Endothelial cell of umbilical vein (primary cell): ENCODE data around the gene CDX1. TPM values are rescaled to one million over a fixed set of nuclear protein-coding genes. Genes with fewer than 3 reads are reported as not detected.

Source experiments
- BruUV-seq: library from RNA; stranded (reverse); fragments of 400-500 nt; replicated peaks from 2 replicates; lab custom pipeline; 2021; lab: Mats Ljungman, UMichigan
- CTCF ChIA-PET: fragments of 300-600, 350-600 bp; sonication (Branson Sonifier 250); formaldehyde crosslinking; loops from one replicate; lab custom pipeline; 2021; ENCODE audit warnings: antibody characterized with exemption, inconsistent platforms; lab: Charles Lee
- POLR2A ChIA-PET: fragments of 300-600, 350-600 bp; sonication (Branson Sonifier 250); formaldehyde crosslinking; loops from one replicate; lab custom pipeline; 2021; ENCODE audit warnings: antibody characterized with exemption, inconsistent platforms; lab: Charles Lee
- DNase-seq: peaks from one replicate; pipeline ENCODE4 v3.0.0-alpha.2; 2011; ENCODE audit warnings: low read depth, low spot score
- FAIRE-seq: peaks from 2 replicates; lab custom pipeline; 2011; peaks lifted over from hg19 to GRCh38; lab: Jason Lieb, UNC
- H2AFZ ChIP-seq: 2 replicates; pipeline ENCODE4 v1.6.0; 2012; ENCODE audit warnings: low read depth, low read length, control low read depth, inconsistent platforms
- H3K27ac ChIP-seq: 2 replicates; pipeline ENCODE4 v1.5.1; 2011; ENCODE audit warnings: low read depth, mild to moderate bottlenecking, control low read depth, low read length, moderate library complexity; ENCODE audit not compliant: insufficient read depth
- H3K27me3 ChIP-seq, 2 experiments: 2 replicates each; pipeline versions ENCODE4 v1.6.0 to v1.6.1; 2011; ENCODE audit warnings: low read length in 2 of 2, mixed read lengths in 1 of 2; ENCODE audit not compliant: control insufficient read depth in 2 of 2, insufficient read depth in 2 of 2
- H3K36me3 ChIP-seq, 2 experiments: 2 replicates in 1 of 2; 3 replicates in 1 of 2; pipeline ENCODE4 v1.5.1; 2011; ENCODE audit warnings: low read length in 2 of 2, mild to moderate bottlenecking in 1 of 2, moderate library complexity in 1 of 2; ENCODE audit not compliant: control insufficient read depth in 2 of 2, insufficient read depth in 2 of 2; ENCODE audit errors: extremely low read depth in 1 of 2
- H3K4me1 ChIP-seq: 3 replicates; pipeline ENCODE4 v1.5.1; 2011; ENCODE audit warnings: mild to moderate bottlenecking, low read length; ENCODE audit not compliant: control insufficient read depth, insufficient read depth; ENCODE audit errors: extremely low read depth
- H3K4me2 ChIP-seq: 2 replicates; pipeline ENCODE4 v1.6.1; 2011; ENCODE audit warnings: low read length, control low read depth, mixed read lengths; ENCODE audit not compliant: insufficient read depth
- H3K4me3 ChIP-seq, 3 experiments: fragments of 200-600 bp in 1 of 3; sonication (generic), shearing (Covaris generic) in 1 of 3; replicated peaks in 1 of 3; 2 replicates each; pipeline ENCODE4 v1.5.1; 2011 to 2016; ENCODE audit warnings: control low read depth in 3 of 3, low read length in 3 of 3, mild to moderate bottlenecking in 2 of 3, inconsistent platforms in 1 of 3, low read depth in 1 of 3, moderate library complexity in 1 of 3; ENCODE audit not compliant: insufficient read depth in 1 of 3
- H3K79me2 ChIP-seq: 2 replicates; pipeline ENCODE4 v1.6.0; 2012; ENCODE audit warnings: low read length, inconsistent platforms; ENCODE audit not compliant: control insufficient read depth, insufficient read depth
- H3K9ac ChIP-seq: replicated peaks from 2 replicates; pipeline ENCODE3; 2011; ENCODE audit warnings: low read length, control low read depth; ENCODE audit not compliant: insufficient read depth; ENCODE audit errors: extremely low read depth
- H3K9me1 ChIP-seq: replicated peaks from 3 replicates; pipeline ENCODE4 v1.6.0; 2011; ENCODE audit warnings: mild to moderate bottlenecking, low read length; ENCODE audit not compliant: control insufficient read depth, insufficient read depth; ENCODE audit errors: extremely low read depth
- H3K9me3 ChIP-seq: replicated peaks from 2 replicates; pipeline ENCODE4 v1.5.1; 2012; ENCODE audit warnings: low read length, inconsistent platforms; ENCODE audit not compliant: control insufficient read depth, insufficient read depth
- H4K20me1 ChIP-seq: replicated peaks from 2 replicates; pipeline ENCODE3; 2011; ENCODE audit warnings: mild to moderate bottlenecking, low read length; ENCODE audit not compliant: control insufficient read depth, insufficient read depth; ENCODE audit errors: extremely low read depth
- CTCF ChIP-seq, 2 donors: IDR thresholded peaks; 1 replicate in 1 of 2; 2 replicates in 1 of 2; pipeline ENCODE4 v1.5.1; 2011; ENCODE audit warnings: low read length in 2 of 2, mild to moderate bottlenecking in 2 of 2, moderate library complexity in 2 of 2, control low read depth in 1 of 2, inconsistent platforms in 1 of 2, low read depth in 1 of 2; ENCODE audit not compliant: insufficient read depth in 1 of 2; ENCODE audit errors: extremely low read depth in 1 of 2
- EZH2 ChIP-seq: IDR thresholded peaks from 2 replicates; pipeline ENCODE4 v1.6.1; 2012; ENCODE audit warnings: borderline replicate concordance, low read depth, mild to moderate bottlenecking, moderate library complexity, low read length, inconsistent platforms; ENCODE audit not compliant: severe bottlenecking
- FOS ChIP-seq: IDR thresholded peaks from 2 replicates; pipeline ENCODE4 v1.6.1; 2011; ENCODE audit warnings: mild to moderate bottlenecking, low read length, moderate library complexity, borderline replicate concordance; ENCODE audit not compliant: insufficient read depth
- GATA2 ChIP-seq: IDR thresholded peaks from 2 replicates; pipeline ENCODE4 v1.7.0; 2011; ENCODE audit warnings: low read depth, mild to moderate bottlenecking, moderate library complexity, mixed read lengths, low read length; ENCODE audit not compliant: insufficient read length, insufficient read depth
- JUN ChIP-seq: IDR thresholded peaks from 2 replicates; pipeline ENCODE4 v1.6.1; 2011; ENCODE audit warnings: borderline replicate concordance, low read depth; ENCODE audit not compliant: insufficient read length, insufficient read depth
- MYC ChIP-seq: IDR thresholded peaks from one replicate; pipeline ENCODE4 v1.6.1; 2011; ENCODE audit warnings: mild to moderate bottlenecking, low read depth, low read length
- POLR2A ChIP-seq: IDR thresholded peaks from 2 replicates; pipeline ENCODE4 v1.6.1; 2012; ENCODE audit warnings: low read depth, mild to moderate bottlenecking, control low read depth, low read length
- POLR2AphosphoS5 ChIP-seq: IDR thresholded peaks from 2 replicates; pipeline ENCODE4 v1.6.1; 2012; ENCODE audit warnings: low read depth, mild to moderate bottlenecking, control low read depth, low read length, moderate library complexity; ENCODE audit not compliant: insufficient read depth
- dilution Hi-C: fragments of 300-500 bp; cut with MboI; formaldehyde crosslinking; loops from one replicate; pipeline ENCODE4 v1.15.0; 2019; ENCODE audit warnings: low sequenced_read_pairs; ENCODE audit not compliant: extremely low pct_ligation_motif_present
- intact Hi-C: fragments of 100-400 bp; cut with micrococcal nuclease; formaldehyde crosslinking; loops from one replicate; pipeline ENCODE4 v1.10.0; 2022
- polyA plus RNA-seq, 4 experiments: library from polyadenylated mRNA; depleted of rRNA in 3 of 4; stranded (reverse) in 3 of 4; unstranded in 1 of 4; fragments of >200 nt; gene quantifications; 2 replicates each; pipeline versions ENCODE4 v1.2.1 to v1.2.3, GENCODE V29; 2011 to 2012; ENCODE audit warnings: missing spikeins in 1 of 4
- total RNA-seq: library from RNA; stranded (reverse); gene quantifications from 2 replicates; pipeline ENCODE4 v1.2.3, GENCODE V29; 2021
- TF ChIP-seq, protein P1 (sequence below): IDR thresholded peaks from 2 replicates; pipeline ENCODE4 v1.6.1; 2011; ENCODE audit not compliant: insufficient read depth, insufficient read length

The CDX1 gene
- total and polyA plus RNA-seq, 2 donors (not counting 3 experiments of a cell fraction or from before 2014, with no cell fraction given) = not detected

DNA sequence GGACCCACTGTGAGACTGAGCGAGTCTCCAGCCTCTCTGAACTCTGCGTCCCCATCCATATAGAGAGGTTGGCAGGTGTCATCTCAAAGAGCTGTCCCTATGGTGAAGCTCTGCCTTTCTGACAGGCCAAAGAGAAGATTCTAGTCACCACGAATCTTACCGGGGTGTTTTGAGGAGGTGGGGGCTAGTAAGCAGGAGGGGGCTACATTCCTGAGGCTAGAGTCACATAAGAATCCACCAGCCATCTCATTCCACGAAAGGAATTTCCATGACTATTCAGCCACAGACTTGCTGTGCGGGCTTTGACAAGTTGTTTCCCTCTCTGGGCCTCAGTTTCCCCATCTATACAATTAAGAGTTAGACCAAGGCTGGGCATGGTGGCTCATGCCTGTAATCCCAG, 27.2 kb upstream of the CDX1 start:
- H2AFZ ChIP-seq = no peak overlapping the region
- no peak for TF ChIP-seq EZH2
- TF ChIP-seq GATA2 = no peak
- TF ChIP-seq CTCF (IDR thresholded peaks at IDR 0.05; ENCODE audit: extremely low read depth in 1 of 2, insufficient read depth in 1 of 2, low read depth in 1 of 2, low read length in 2 of 2) = no peak
- no peak for TF ChIP-seq FOS
- no peak for TF ChIP-seq MYC
- TF ChIP-seq JUN = no peak
- TF ChIP-seq, protein P1, sequence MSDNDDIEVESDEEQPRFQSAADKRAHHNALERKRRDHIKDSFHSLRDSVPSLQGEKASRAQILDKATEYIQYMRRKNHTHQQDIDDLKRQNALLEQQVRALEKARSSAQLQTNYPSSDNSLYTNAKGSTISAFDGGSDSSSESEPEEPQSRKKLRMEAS = no peak
- no peak for TF ChIP-seq POLR2A
- TF ChIP-seq POLR2AphosphoS5 = no peak
- H3K36me3 ChIP-seq = no peaks in the 10 kb centered on the region
- H3K27me3 ChIP-seq = peaks cover 0 to 6% of the 10 kb centered on the region in 2 experiments
- no peaks in the 10 kb centered on the region for H3K9me1 ChIP-seq
- peaks cover 25% of the 10 kb centered on the region for H3K4me1 ChIP-seq
- intact Hi-C loops = loop anchor here (5.0 kb wide), 1 partner anchor 1053 kb away; no protein-coding TSS in a partner anchor
- DNase-seq (no peak), FAIRE-seq (no peak)
- no peak overlapping the region for H3K4me3 ChIP-seq
- H3K79me2 ChIP-seq = no peaks in the 10 kb centered on the region
- dilution Hi-C loops = no loop called here
- CTCF ChIA-PET = interaction anchor here (1.2 kb wide), 1 partner anchor 10 kb away, joined by 4 read pairs; no protein-coding TSS in a partner anchor
- H3K9me3 ChIP-seq = no peaks in the 10 kb centered on the region
- H3K27ac ChIP-seq = no peak overlapping the region
- H3K4me2 ChIP-seq = no peak overlapping the region
- H4K20me1 ChIP-seq = no peaks in the 10 kb centered on the region
- no TSS peak for BruUV-seq
- POLR2A ChIA-PET = interaction anchor here (1.0 kb wide), 1 partner anchor 117 kb away, joined by 3 read pairs; no protein-coding TSS in a partner anchor
- H3K9ac ChIP-seq = no peak overlapping the region
